Breast epithelium (tissue), 3 donors: ENCODE measurements around the gene CDH13.

Source experiments
- POLR2A ChIP-seq: fragments of 450-650 bp; IDR thresholded peaks from one replicate; pipeline ENCODE4 v1.6.1; 2016; ENCODE audit warnings: antibody characterized with exemption, mild to moderate bottlenecking, moderate library complexity
- POLR2AphosphoS5 ChIP-seq, 3 donors: sonication (generic); formaldehyde crosslinking; IDR thresholded peaks; one replicate each; pipeline ENCODE4 v1.6.1; 2017; ENCODE audit warnings: antibody characterized with exemption in 3 of 3
- TF ChIP-seq, protein P1 (sequence below), 3 donors: fragments of 450-650 bp; IDR thresholded peaks; one replicate each; pipeline ENCODE4 v1.5.1; 2016 to 2017; ENCODE audit warnings: antibody characterized with exemption in 3 of 3, mild to moderate bottlenecking in 3 of 3, moderate library complexity in 3 of 3

GRCh38 chr16:82979406-82980111 is 352.8 kb downstream of the CDH13 start:
- TF ChIP-seq POLR2A: no peak
- TF ChIP-seq, protein P1, sequence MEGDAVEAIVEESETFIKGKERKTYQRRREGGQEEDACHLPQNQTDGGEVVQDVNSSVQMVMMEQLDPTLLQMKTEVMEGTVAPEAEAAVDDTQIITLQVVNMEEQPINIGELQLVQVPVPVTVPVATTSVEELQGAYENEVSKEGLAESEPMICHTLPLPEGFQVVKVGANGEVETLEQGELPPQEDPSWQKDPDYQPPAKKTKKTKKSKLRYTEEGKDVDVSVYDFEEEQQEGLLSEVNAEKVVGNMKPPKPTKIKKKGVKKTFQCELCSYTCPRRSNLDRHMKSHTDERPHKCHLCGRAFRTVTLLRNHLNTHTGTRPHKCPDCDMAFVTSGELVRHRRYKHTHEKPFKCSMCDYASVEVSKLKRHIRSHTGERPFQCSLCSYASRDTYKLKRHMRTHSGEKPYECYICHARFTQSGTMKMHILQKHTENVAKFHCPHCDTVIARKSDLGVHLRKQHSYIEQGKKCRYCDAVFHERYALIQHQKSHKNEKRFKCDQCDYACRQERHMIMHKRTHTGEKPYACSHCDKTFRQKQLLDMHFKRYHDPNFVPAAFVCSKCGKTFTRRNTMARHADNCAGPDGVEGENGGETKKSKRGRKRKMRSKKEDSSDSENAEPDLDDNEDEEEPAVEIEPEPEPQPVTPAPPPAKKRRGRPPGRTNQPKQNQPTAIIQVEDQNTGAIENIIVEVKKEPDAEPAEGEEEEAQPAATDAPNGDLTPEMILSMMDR (IDR thresholded peaks at IDR 0.05): no peak
- TF ChIP-seq POLR2AphosphoS5 (IDR thresholded peaks at IDR 0.05): no peak
